Body of pancreas (tissue), 4 donors: ENCODE measurements around the gene PALM.

Experiments used
- POLR2A ChIP-seq, 3 donors: fragments of 450-650 bp; IDR thresholded peaks; one replicate each; pipeline ENCODE4 v1.6.1; 2016; ENCODE audit warnings: antibody characterized with exemption in 3 of 3, mild to moderate bottlenecking in 2 of 3
- TF ChIP-seq, protein P1 (sequence below), 7 experiments: fragments of 450-650 bp in 4 of 7; fragments of 200-600 bp in 3 of 7; sonication (generic) in 3 of 7; IDR thresholded peaks; one replicate each; pipeline ENCODE4 v1.5.1; 2016 to 2019; ENCODE audit warnings: antibody characterized with exemption in 7 of 7

DNA sequence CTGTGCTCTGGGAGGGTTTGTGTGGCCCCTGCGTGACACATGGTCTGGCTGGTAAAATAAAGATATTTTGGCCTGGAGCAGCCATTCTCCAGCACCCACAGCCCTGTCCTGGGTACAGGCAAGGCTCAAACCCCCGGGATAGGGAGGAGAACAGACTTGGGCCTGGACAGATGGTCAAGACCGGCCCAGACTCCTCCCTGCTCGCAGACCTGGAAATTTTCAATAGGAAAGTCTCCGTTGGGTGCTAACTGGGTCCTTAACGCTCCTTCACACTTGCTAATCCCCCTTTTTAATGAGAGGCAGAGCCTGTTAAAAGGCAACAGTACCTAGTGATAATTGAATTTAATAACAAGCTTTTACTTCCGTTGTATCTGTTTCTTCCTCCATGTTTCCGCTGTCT lies 2.5 kb downstream of the PALM start:
- TF ChIP-seq, protein P1, sequence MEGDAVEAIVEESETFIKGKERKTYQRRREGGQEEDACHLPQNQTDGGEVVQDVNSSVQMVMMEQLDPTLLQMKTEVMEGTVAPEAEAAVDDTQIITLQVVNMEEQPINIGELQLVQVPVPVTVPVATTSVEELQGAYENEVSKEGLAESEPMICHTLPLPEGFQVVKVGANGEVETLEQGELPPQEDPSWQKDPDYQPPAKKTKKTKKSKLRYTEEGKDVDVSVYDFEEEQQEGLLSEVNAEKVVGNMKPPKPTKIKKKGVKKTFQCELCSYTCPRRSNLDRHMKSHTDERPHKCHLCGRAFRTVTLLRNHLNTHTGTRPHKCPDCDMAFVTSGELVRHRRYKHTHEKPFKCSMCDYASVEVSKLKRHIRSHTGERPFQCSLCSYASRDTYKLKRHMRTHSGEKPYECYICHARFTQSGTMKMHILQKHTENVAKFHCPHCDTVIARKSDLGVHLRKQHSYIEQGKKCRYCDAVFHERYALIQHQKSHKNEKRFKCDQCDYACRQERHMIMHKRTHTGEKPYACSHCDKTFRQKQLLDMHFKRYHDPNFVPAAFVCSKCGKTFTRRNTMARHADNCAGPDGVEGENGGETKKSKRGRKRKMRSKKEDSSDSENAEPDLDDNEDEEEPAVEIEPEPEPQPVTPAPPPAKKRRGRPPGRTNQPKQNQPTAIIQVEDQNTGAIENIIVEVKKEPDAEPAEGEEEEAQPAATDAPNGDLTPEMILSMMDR (IDR thresholded peaks at IDR 0.05) = no peak
- no peak for TF ChIP-seq POLR2A (IDR thresholded peaks at IDR 0.05)
